ENCODE data around the gene HNRNPH1.

GRCh38 chr5:179610109-179610902 lies 13.2 kb downstream of the HNRNPH1 start:
- no peak for TF ChIP-seq POLR2A (IDR thresholded peaks at IDR 0.05)
- no peak for TF ChIP-seq CTCF (IDR thresholded peaks at IDR 0.05)
